Measurements from ENCODE around the gene MAP1LC3B.

MAP1LC3B gene

DNA sequence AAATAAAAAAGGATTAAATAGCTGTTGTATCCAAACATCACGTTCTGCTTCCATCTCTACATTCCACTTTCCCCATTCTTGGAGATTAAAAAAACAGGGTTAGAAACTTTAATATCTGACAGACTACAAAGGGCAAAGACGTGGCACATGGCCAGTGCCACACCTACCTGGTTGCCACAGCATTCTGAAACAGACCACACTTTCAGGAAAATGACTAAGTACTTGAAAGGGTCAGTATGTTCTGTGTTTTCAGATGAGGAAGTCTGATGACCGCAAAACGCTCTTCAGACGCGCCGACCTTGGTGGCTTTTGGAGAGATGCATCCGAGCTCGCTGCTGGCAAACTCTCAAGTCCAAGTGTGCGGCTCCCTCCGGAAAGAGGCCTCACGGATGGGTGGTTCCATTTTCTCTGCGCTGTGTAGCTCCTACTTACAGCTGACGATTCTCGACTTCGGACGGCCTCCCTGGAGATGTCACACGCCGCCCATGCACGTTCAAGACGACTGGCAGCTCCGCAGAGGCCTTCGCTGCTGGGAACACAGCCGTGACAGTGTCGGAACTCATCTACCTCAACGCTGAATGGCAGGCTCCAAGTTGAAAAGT lies 15.5 kb downstream of the MAP1LC3B start:
- H3K4me3 ChIP-seq (ENCODE audit: low read depth, low read length): peak overlapping the region; percentile 4

DNA sequence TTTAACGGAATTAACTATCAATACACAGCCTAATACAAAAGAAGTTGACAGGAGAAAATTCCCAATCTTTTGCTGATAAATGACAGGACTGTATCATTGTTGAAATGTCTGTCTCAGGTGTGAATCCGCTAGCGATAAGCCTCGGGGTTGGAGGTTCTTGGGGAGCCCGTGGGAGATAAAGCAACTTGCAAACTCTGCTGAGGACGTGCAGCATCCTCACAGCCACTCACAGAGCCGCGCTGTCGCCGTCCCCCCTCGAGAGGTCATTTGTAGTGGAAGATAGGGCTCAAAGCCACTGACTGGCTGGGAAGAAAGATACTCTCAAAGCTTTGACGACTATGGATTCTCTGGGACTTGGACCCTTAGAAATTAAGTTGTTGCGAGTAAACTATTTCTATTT lies 17.0 kb downstream of the MAP1LC3B start:
- no peak overlapping the region for H3K4me3 ChIP-seq (ENCODE audit: low read depth, low read length)

DNA sequence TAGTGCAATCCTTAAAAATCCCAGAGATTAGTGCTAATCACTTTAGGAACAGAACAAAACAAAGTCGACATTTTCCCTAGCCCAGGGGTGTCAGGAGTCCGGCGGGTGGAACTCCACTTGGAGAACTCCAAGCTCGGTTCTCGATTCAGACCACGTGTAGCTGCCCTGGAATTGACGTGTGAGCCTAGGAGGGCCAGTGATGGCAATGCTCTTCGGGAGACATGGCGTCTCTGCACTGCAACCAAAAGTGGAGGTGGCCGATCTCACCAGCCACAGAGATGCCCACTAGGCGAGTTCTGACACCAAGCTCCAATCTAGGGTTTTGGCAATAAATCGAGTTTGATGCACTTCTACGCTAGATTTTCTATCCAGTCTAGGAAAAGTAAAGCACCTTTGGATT lies 17.6 kb downstream of the MAP1LC3B start:
- no peak overlapping the region for H3K4me3 ChIP-seq (ENCODE audit: low read depth, low read length)

DNA sequence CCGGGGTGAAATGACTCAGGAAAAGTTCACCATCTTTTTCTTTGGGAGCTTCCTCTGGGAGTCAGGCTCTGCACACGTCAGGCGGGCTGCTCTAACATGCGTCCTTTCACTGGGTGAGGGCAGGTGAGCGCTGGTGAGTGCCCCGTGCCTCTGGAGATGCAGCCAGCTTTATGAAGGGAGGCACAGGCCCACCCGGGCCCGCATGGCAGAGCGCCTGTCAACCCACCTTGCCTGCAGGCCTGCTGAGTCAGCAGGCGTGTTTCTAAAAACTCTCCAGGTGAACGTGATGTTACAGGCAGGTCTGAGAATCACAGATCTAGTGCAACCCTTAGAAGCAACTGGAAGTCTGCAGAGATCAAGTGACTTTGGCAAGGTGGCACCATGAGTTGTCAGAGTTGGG lies 18.4 kb downstream of the MAP1LC3B start:
- no peak overlapping the region for H3K4me3 ChIP-seq (ENCODE audit: low read depth, low read length)

DNA sequence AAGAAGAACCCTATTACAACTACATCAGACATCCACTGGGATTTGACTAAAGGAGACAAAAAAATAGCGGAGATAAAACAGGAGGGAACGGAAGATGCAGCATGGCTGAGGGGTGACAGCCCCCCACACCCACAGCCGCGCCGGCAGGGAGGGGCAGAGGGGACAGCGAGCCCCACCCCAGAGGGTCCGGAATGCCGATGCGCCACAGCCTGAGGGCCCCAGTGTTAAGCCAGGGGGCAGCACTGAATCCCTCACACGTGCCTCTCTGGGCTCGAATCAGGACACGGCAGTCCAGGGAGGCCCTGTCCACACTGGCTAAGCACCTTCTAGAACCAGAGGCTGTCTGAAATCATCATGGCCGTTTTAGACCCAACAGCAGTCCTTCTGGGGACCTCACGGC lies 18.8 kb downstream of the MAP1LC3B start:
- no peak overlapping the region for H3K4me3 ChIP-seq (ENCODE audit: low read depth, low read length)

DNA sequence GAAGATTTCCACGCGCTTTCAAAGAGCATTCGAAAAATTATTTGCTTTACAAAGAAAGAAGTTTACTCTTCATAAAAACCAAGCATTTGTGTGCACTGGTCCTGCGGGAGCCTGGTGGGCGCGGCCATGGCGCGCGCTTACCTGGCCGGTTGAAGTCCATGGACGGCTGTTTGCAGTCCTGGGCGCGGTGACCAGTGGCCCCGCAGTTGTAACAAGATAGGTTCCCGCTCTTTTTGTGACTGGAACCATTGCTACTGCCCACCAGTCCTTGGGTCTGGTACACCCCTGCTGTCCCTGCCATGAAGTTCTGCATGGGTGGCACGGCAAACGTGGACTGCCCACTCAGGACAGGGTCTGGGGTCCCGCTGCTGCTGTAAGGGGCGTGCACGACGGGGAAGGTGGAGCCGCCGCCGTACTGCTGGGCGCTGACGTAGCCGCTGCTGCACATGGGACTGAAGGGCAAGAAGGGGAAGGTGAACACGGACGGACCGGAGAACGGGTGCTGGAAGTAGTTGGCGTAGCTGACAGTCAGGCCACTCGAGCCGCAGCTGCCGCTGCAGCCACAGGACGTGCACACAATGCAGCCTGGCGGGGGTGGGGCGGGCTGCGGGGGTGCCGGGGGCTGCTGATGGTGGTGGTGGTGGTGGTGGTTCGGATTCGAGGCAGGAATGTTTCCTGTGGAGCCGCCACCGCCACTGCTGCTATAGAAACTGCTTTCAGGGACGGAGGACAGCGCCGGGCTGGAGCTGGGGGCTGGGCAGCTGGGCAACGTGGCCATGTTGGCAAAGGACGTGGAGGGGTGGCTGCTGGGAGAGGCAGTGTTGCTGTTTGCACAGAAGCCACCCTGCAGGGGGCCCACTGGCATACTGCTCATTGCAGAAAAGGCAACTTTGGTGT lies 19.5 kb downstream of the MAP1LC3B start:
- no peak overlapping the region for H3K4me3 ChIP-seq (ENCODE audit: low read depth, low read length)

DNA sequence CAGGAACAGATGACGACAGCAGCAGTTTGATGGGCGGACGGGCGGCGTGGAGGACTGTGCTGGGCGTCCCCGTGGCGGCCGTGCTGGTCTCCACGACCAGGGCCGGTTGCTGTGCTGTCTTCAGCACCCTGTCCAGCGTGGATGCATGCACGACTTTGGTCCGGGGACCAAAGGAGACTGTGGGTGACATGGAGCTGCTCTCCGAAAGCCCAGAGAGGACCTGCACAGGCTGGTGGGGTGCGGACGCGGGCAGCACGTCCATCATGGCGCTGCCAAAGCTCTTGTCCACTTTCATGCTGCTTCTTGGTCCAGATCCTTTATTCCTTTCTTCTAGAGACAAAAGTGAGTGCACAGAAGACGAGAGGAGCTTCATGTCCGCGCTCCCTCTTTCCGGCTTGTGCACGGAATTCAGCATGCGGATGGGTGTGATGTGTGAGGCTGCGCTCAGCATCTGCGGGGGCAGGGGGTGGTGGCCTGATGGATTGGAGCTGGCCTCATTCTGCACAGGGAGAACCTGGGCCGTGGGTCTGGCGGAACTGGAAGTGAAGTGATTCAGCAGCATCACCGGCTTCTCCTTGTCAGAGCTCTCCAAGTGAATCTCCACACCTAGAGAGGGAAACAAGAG lies 20.3 kb downstream of the MAP1LC3B start:
- no peak overlapping the region for H3K4me3 ChIP-seq (ENCODE audit: low read depth, low read length)

DNA sequence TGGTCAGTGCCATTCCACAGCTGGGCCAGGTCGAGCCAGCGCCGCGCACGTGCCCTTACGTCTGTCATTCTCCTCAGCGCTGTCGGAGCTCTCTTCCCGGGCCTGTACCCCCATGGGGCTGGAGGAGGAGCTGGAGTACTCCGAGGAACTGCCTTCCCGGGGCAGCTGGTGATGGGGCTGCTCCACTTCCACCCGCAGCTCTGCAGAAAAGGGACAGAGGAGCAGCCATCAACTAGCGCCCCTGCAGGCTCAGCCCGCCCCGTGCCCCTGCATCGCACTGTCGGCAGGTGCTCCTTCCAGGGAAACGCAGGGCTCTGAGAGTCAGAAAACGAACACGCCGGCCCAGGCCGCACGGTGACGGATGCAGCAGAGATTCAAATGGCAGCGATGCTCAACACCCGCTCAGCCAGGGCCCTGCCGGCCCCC lies 20.9 kb downstream of the MAP1LC3B start:
- no peak overlapping the region for H3K4me3 ChIP-seq (ENCODE audit: low read depth, low read length)

DNA sequence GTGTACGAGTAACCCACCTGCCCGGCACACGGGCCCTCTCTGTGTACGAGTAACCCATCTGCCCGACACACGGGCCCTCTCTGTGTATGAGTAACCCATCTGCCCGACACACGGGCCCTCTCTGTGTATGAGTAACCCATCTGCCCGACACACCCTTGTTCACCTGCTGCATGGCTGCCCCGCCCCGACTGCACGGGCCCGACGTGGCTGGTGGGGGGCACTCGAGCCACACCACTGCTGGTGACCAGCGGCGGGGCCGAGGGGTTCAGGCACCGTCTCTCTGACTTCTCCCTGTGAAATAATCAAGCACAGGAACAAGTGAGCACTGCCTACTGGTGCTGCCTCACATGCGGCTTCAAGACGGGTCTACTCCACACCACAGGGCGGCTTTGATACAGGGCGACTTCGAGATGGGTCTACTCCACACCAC lies 22.1 kb downstream of the MAP1LC3B start:
- no peak overlapping the region for H3K4me3 ChIP-seq (ENCODE audit: low read depth, low read length)

DNA sequence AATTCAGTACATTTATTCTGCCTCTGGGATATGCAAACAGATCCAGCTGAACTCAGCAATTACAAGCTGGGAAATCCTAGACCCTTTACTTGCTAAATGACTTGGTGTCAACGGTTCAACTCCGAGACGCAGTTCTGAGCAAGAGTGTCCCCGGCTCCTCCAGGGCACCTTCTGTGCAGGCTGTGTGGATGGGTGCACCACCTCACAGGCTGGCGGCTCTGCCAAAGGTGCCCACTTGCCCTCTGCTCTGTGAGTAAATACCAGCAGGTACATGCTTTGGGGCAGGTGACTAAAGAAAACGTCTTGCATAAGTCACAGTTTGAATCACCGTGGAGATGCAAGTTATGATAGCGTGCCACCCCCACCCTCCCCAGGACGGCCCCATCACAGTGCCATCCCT lies 23.3 kb downstream of the MAP1LC3B start:
- no peak overlapping the region for H3K4me3 ChIP-seq (ENCODE audit: low read depth, low read length)

DNA sequence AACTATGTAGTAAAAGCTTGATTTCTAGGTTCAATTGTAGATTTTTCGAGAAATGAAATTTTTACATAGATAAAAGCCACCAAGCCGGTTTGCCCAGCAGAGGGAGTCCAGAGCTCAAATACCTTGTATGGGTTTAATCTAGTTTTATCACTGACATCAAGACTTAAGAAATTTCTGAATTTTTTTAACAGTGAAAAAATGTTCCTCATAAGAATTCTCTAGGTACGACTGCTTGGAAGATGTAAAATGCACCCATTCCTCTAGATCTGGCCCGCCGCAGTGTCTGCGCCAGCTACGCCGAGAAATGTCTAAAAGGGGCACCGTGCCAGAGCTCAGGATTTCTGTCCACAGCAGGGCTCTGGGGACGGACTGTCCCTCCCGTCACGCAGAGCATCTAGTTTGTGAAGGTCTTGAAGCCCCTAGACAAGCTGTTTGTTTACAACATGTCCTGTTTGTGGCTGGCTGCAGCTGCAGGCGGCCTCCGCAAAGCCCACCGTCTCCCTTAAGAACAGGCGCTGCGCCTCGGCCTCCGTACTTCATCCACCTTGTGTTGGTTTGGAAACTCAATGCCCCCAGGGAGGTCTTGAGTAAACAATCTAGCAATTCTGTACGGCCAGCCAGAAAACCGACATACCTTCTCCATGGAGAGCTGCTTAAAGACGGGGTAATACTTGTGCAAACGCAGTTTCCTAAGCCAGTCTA lies 24.8 kb downstream of the MAP1LC3B start:
- H3K4me3 ChIP-seq (ENCODE audit: low read depth, low read length): no peak overlapping the region

DNA sequence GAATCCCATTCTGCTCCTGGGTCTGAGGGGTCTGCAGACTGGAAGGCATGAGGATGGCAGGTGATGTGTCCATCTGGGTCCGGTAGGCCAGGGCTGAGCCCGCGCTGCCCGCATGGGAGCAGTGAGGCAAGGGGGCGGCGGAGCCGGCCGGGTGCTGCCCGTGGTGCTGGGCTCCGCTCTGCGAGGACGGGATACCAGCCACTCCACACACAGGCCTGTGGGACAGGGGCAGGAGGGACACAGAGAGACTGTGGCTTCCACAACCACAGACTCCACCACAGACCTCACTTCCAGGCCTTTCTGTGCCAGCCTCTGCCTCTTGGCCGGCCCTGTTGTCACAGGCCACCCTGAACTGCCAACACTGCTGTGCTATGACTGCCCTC lies 25.4 kb downstream of the MAP1LC3B start:
- no peak overlapping the region for H3K4me3 ChIP-seq (ENCODE audit: low read depth, low read length)

DNA sequence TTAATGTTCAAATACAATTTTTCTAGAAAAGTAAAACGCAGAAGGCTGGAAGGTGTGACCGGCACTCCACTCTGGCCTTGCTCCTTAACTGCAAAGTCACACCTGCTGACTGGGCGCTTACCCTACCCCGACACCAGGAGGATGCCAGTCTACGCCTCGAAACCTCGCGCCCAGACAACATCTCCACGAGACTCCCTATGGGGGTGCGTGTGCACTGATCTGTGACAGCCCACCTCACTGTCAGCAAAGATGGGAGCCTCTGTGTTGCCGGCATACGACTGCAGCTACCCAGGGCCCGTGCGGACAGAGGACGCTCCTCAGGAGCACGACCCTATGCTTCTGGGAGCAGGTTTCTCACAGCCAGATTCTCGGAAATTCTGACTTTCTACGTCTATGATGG lies 26.1 kb downstream of the MAP1LC3B start:
- no peak overlapping the region for H3K4me3 ChIP-seq (ENCODE audit: low read depth, low read length)

DNA sequence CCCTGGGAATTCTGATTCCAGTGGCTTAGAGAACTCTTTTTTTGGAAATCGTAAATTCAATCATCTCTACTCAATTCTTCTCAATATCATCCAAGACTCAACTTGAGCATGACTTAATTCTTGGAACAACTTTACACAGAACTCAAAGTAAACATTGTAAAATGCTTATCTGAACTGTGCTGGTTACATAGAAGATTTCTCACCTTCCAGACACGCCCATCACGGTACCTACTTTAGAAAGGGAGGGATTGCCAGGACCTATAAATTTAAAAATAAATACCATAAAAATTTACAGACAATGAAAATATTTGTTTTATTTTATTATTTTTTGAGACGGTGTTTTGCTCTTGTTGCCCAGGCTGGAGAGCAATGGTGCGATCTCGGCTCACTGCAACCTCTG lies 26.5 kb downstream of the MAP1LC3B start:
- no peak overlapping the region for H3K4me3 ChIP-seq (ENCODE audit: low read depth, low read length)

DNA sequence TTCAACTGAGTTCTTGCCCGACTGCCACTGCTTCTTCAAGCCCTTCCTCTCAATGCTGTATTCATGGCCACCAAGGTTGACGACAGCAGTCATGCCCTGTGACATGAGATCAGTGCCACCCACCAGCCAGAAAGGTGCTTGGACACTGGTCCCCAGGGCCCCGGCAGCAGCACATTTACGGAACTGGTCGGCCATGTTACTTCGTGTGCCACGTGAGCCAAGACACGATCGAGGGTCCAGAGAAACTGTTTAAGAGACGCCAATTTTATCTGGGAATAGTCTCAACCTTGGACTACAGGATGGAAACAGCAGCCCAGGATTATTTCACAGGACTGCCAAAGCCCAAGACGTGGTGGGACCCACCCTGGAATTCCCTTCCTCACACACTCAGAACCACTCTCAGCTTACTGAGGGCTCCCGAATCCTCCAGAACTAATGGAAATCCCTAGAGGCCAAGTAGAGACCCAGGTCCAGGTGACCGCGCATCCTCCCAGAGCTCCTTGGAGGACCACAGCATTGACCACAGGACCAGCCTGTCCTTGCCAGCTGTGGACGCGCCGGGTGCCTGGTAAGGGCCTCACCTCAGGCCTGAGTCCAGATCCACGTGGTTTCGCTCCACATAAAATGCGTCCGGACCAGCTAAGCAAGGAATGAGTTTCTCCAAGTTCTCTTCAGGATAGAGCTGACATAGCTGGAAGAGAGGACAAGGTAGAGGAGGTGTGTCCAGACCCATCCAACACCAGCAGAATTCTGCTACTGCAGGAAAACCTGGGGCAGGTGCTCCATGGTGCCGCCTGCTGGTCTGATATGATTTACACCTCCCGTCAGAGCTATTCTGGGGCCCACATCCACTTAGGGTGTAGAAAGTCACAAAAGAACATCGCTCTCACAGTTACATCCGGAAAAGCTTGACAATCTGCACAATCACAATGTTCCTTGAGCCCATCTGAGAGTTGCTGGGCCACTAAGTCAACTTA lies 28.2 kb downstream of the MAP1LC3B start:
- no peak overlapping the region for H3K4me3 ChIP-seq (ENCODE audit: low read depth, low read length)

DNA sequence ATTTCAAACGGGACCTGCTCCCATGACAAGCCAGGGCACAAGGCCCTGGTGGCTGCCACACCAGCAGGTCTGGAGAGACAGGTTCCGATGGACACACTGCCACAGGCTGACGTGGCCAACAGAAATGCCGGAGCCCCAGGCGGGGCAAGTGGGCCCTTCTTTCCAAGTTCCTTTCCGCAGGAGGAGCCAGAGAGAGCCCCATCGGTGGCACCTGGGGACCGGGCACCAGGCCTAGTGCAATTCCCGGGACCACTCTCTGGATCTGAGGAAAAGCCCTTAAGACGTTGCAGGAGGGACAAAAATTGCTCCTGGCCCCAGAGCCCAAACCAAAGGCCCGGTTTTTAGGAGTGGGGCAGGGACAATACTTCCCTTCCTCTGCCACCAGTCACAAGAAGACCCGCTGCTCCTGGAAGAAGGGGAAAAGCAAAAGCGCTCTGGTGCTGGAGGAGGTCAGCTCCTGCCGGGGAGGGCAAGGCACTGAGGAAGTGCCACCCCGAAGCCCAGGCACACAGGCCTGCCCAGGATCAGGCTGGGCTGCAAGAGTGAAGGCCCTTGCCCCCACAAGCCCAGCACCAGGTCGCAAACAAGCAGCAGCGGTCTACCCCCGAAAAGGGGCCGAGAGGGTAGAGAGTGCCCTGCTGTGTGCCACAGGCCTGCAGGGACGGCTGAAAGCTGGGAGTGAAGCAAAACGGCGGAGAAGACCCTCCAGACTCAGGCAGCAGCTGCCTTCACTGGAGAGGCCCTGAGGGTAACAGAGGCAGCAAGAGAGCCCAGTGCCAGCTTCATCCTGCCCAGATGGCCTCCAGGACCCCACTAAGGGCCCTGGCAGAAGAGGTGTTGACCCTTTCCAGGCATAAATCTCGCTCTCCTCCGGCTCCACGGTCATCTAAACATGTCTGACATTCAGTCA lies 29.1 kb downstream of the MAP1LC3B start:
- no peak overlapping the region for H3K4me3 ChIP-seq (ENCODE audit: low read depth, low read length)

DNA sequence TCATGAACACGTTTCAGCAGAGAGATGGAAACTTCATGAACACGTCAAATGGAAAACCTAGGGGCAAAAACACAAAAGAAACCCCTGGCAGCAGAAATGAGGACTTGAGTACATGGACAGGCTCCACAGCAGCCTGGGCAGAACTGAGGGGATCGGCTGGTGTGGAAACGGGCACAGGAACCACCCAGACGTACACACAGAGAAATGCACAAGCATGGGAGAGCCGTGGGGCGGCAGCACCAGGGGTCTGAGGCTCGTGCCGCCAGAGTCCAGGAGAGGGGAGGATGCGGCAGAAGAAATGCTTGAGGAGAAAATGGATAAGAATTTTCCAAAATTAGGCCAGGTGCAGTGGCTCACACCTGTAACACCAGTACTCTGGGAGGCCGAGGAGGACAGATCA lies 30.0 kb downstream of the MAP1LC3B start:
- no peak overlapping the region for H3K4me3 ChIP-seq (ENCODE audit: low read depth, low read length)

DNA sequence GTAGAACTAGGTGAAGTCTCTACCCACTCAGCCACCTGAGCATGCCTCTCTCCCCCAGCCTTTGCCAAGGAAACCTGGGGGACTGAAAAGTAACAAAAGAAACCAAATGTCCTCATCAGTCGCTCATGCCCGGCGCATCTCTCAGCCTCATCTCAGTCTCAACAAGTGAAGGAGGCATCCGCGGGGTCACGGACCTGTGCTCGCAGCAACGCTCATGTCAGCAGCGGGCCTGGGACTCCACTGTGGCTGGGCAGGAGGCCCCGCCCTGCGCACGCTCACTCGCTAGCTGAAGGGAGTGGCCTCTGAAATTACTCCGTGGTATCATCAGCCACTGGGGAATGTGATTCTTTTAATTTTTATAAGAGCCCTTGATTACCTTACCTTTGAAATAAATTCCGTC lies 31.3 kb downstream of the MAP1LC3B start:
- no peak overlapping the region for H3K4me3 ChIP-seq (ENCODE audit: low read depth, low read length)

DNA sequence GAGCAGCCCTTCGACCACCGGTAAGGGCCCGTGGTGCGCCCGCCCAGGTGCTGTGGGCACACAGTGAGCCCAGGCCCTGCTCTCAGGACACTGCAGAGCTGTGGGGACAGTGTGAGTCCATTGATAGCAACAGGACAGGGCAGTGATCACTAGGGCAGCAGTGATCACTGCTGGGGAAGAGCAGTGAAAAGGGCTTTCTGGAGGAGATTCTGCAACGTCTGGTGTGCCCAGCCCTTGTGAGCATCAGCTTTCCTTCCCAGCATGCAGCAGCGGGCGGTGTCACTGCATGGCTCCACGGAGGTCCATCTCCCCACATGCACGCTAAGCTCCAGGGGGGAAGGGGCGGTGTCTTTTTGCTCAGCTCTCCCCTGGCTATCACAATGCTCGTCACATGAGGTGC lies 32.1 kb downstream of the MAP1LC3B start:
- H3K4me3 ChIP-seq (ENCODE audit: low read depth, low read length): no peak overlapping the region

All from iPS-11a (cell line).